ENCODE results near the gene GASK1A. TPM values are rescaled to one million over a fixed set of nuclear protein-coding genes. Genes with fewer than 3 reads are reported as not detected.

GASK1A gene
- total and polyA plus RNA-seq, 10 of the 15 experiments (the other 5 are each of a cell fraction or from before 2014, with no cell fraction given), result 0.18 TPM; not detected in 9

GRCh38 chr3:43096761-43097160, 117.7 kb downstream of the GASK1A start:
- Histone ChIP-seq H3K4me2 (ENCODE audit: control insufficient read depth, insufficient read depth) (no peak overlapping the region), H3K4me1 (ENCODE audit: control insufficient read depth, insufficient read depth, low read length) (no peaks in the 10 kb centered on the region), H3K9me3 (replicated peaks; ENCODE audit: control insufficient read depth, insufficient read depth, low read length) (no peaks in the 10 kb centered on the region), H4K20me1 (ENCODE audit: control insufficient read depth, insufficient read depth) (no peaks in the 10 kb centered on the region), H3K36me3 (ENCODE audit: control insufficient read depth in 2 of 2, insufficient read depth in 2 of 2, low read length in 1 of 2) (no peaks in the 10 kb centered on the region), H3K27me3 (replicated peaks in 1 of 2; ENCODE audit: control insufficient read depth in 2 of 2, insufficient read depth in 2 of 2, low read length in 1 of 2) (peaks cover 0 to 3% of the 10 kb centered on the region in 2 experiments; a peak in 2 of 4 replicates), H3K9ac (ENCODE audit: control insufficient read depth, insufficient read depth, low read length) (no peak overlapping the region), H2AFZ (ENCODE audit: control insufficient read depth, low read depth, low read length) (no peak overlapping the region), H3K27ac (ENCODE audit: control insufficient read depth, insufficient read depth) (no peak overlapping the region), H3K79me2 (ENCODE audit: control insufficient read depth, insufficient read depth, low read length) (no peaks in the 10 kb centered on the region), H3K4me3 (no peak overlapping the region)
- POLR2A ChIA-PET, result no interaction called here
- ATAC-seq (no peak), DNase-seq (ENCODE audit: low read depth, low spot score) (no peak), FAIRE-seq (no peak)
- intact Hi-C loops (cut with micrococcal nuclease; ENCODE audit: unreplicated experiment), result no loop called here
- RAD21 ChIA-PET (ENCODE audit: unreplicated experiment), result no interaction called here
- in situ Hi-C loops (cut with MboI), result no loop called here
- 2% methylated on average over 3 of the region's 3 CpGs for WGBS (ENCODE audit: insufficient coverage, insufficient replicate concordance, low lambda C conversion rate, missing lambda C conversion rate)
- no TSS peak for BruUV-seq (replicated peaks)
- TF ChIP-seq KLF5 (IDR thresholded peaks at IDR 0.05; ENCODE audit: partially characterized antibody) (no peak), EP300 (IDR thresholded peaks at IDR 0.05; ENCODE audit: borderline replicate concordance in 1 of 2, control insufficient read depth in 1 of 2, low read depth in 2 of 2, low read length in 2 of 2) (no peak), PRDM15 (CRISPR knock-in tag; IDR thresholded peaks at IDR 0.05) (no peak)
- SMC1A ChIA-PET (ENCODE audit: uncharacterized antibody, unreplicated experiment), result interaction anchor here (1.3 kb wide), 1 partner anchor 9 kb away, joined by 3 read pairs; no protein-coding TSS in a partner anchor
- CTCF ChIA-PET, result interaction anchor here (1.1 kb wide), 1 partner anchor 135 kb away, joined by 4 read pairs; no protein-coding TSS in a partner anchor

All from GM12878 (cell line).